ENCODE data around the gene SGTA. TPM values are rescaled to one million over a fixed set of nuclear protein-coding genes. Genes with fewer than 3 reads are reported as not detected.

Gene SGTA
- total and polyA plus RNA-seq, 2 experiments from 2014 or later, result 71.6 to 102 TPM

GRCh38 chr19:2728783-2729387 lies 54.2 kb downstream of the SGTA start:
- H3K9me2 ChIP-seq (ENCODE audit: insufficient read depth), result no peaks in the 10 kb centered on the region
- no peak overlapping the region for H2AFZ ChIP-seq
- DNase-seq (ENCODE audit: low spot score), result no peak
- H3K36me3 ChIP-seq (ENCODE audit: insufficient read depth), result no peaks in the 10 kb centered on the region
- no peaks in the 10 kb centered on the region for H3K4me1 ChIP-seq (ENCODE audit: insufficient read depth)
- Mint-ChIP-seq H3K9me3 (no peaks in the 10 kb centered on the region), H3K4me3 (no peak overlapping the region), H3K27ac (no peak overlapping the region), H3K4me1 (peaks cover 9% of the 10 kb centered on the region), H3K36me3 (ENCODE audit: low read depth) (peaks cover 3% of the 10 kb centered on the region; the same call in 2 of the 3 replicates), H3K27me3 (ENCODE audit: insufficient read depth, low read depth, poor library complexity) (peaks cover 32% of the 10 kb centered on the region)
- no peak overlapping the region for H3K27ac ChIP-seq (ENCODE audit: low read depth)
- no peaks in the 10 kb centered on the region for H3K79me2 ChIP-seq (replicated peaks; ENCODE audit: insufficient read depth)
- no peak overlapping the region for H3K4me3 ChIP-seq
- no peaks in the 10 kb centered on the region for H3K27me3 ChIP-seq (ENCODE audit: insufficient read depth)
- no peak overlapping the region for H3K4me2 ChIP-seq
- TF ChIP-seq STAT1 (IDR thresholded peaks at IDR 0.05; ENCODE audit: unreplicated experiment), result no peak
- no peak for TF ChIP-seq REST (IDR thresholded peaks at IDR 0.05; ENCODE audit: unreplicated experiment)
- no peak for TF ChIP-seq ZNF114 (CRISPR knock-in tag; IDR thresholded peaks at IDR 0.05)
- no peak for TF ChIP-seq POLR2AphosphoS5 (IDR thresholded peaks at IDR 0.05; ENCODE audit: low read depth)
- no peak for TF ChIP-seq ZNF462 (CRISPR knock-in tag; IDR thresholded peaks at IDR 0.05)
- no peak for TF ChIP-seq NANOG (IDR thresholded peaks at IDR 0.05; ENCODE audit: borderline replicate concordance)
- H3F3A ChIP-seq (replicated peaks; ENCODE audit: low read depth), result no peaks in the 10 kb centered on the region
- no peaks in the 10 kb centered on the region; the same call in 1 of the 2 replicates for H4K20me1 ChIP-seq (replicated peaks; ENCODE audit: insufficient read depth)
- no peak for ATAC-seq
